A549 (cell line): Measurements from ENCODE around the gene PKP4. TPM values are rescaled to one million over a fixed set of nuclear protein-coding genes. Genes with fewer than 3 reads are reported as not detected.

Experiments
- ATAC-seq, 2 experiments: fragments of 200-7000 bp in 1 of 2; fragments of >200 bp in 1 of 2; cut with Nextera tagmentation in 1 of 2; cut with Tn5 transposase in 1 of 2; 3 replicates each; pipeline versions ENCODE4 v1.8.0 to v1.9.1; 2018 to 2020; ENCODE audit warnings: mild to moderate bottlenecking in 1 of 2, moderate library complexity in 1 of 2
- CTCF ChIA-PET: fragments of 300-600 bp; sonication (Branson Sonifier 250); formaldehyde crosslinking; extraction: SDS; loops from one replicate; lab custom pipeline; 2021; ENCODE audit warnings: antibody characterized with exemption, inconsistent platforms; lab: Yijun Ruan, JAX
- POLR2A ChIA-PET: fragments of 350-600 bp; formaldehyde crosslinking; extraction: SDS; loops from one replicate; lab custom pipeline; 2021; ENCODE audit warnings: antibody characterized with exemption, inconsistent platforms; lab: Yijun Ruan, JAX
- DNase-seq, 2 experiments: peaks; one replicate each; pipeline versions ENCODE4 v3.0.0 to v3.0.0-alpha.2; 2011 to 2016; ENCODE audit warnings: low read depth in 1 of 2, low spot score in 1 of 2
- FAIRE-seq: peaks from 2 replicates; lab custom pipeline; 2011; peaks lifted over from hg19 to GRCh38; lab: Jason Lieb, UNC
- H3K27ac ChIP-seq, 2 experiments: fragments of >200 bp; sonication (Bioruptor Twin); formaldehyde crosslinking; 3 replicates each; pipeline ENCODE4 v1.5.1; 2016 to 2017
- H3K4me1 ChIP-seq: fragments of >200 bp; sonication (Bioruptor Twin); formaldehyde crosslinking; 3 replicates; pipeline ENCODE4 v1.6.1; 2016
- H3K4me2 ChIP-seq: fragments of >200 bp; sonication (Bioruptor Twin); formaldehyde crosslinking; 3 replicates; pipeline ENCODE4 v1.6.1; 2016
- H3K4me3 ChIP-seq: fragments of >200 bp; sonication (Bioruptor Twin); formaldehyde crosslinking; 3 replicates; pipeline ENCODE4 v1.5.1; 2016
- H3K9me3 ChIP-seq: fragments of >200 bp; sonication (Bioruptor Twin); formaldehyde crosslinking; 3 replicates; pipeline ENCODE4 v1.6.1; 2016
- CBX8 ChIP-seq: fragments of 200-600 bp; sonication (generic); IDR thresholded peaks from 2 replicates; pipeline ENCODE4 v1.6.1; 2016
- CHD2 ChIP-seq: fragments of 150-350 bp; IDR thresholded peaks from 2 replicates; pipeline ENCODE4 v1.6.1; 2014; ENCODE audit warnings: low read length; ENCODE audit not compliant: partially characterized antibody
- E2F6 ChIP-seq: IDR thresholded peaks from 2 replicates; pipeline ENCODE4 v1.6.1; 2012; ENCODE audit warnings: low read depth, borderline replicate concordance
- EHF ChIP-seq: fragments of 250-450 bp; sonication (Bioruptor Pico); IDR thresholded peaks from 2 replicates; pipeline ENCODE4 v1.5.0; 2020; ENCODE audit warnings: mild to moderate bottlenecking
- EP300 ChIP-seq, 2 experiments: fragments of >200 bp; sonication (Bioruptor Twin); formaldehyde crosslinking; IDR thresholded peaks; 2 replicates in 1 of 2; 3 replicates in 1 of 2; pipeline ENCODE4 v1.6.1; 2016 to 2017
- FOXS1 ChIP-seq: fragments of 250-450 bp; sonication (Bioruptor Pico); IDR thresholded peaks from 2 replicates; pipeline ENCODE4 v1.5.0; 2020; ENCODE audit warnings: mild to moderate bottlenecking, moderate library complexity
- HOXA7 ChIP-seq: fragments of 250-450 bp; sonication (Bioruptor Pico); IDR thresholded peaks from 2 replicates; pipeline ENCODE4 v1.5.0; 2020; ENCODE audit warnings: mild to moderate bottlenecking, moderate library complexity
- HOXB13 ChIP-seq: fragments of 250-450 bp; sonication (Bioruptor Pico); IDR thresholded peaks from 2 replicates; pipeline ENCODE4 v1.5.0; 2020; ENCODE audit warnings: low read depth, mild to moderate bottlenecking, moderate library complexity
- MAFK ChIP-seq: fragments of 450-650 bp; IDR thresholded peaks from 2 replicates; pipeline ENCODE4 v1.6.1; 2014; ENCODE audit not compliant: partially characterized antibody
- MYC ChIP-seq: IDR thresholded peaks from 2 replicates; pipeline ENCODE4 v1.6.1; 2012; ENCODE audit warnings: mild to moderate bottlenecking, inconsistent platforms, low read length, improper control_type of control experiment, borderline replicate concordance
- NPAS2 ChIP-seq: fragments of 250-450 bp; sonication (Bioruptor Pico); IDR thresholded peaks from 2 replicates; pipeline ENCODE4 v1.8.0; 2022; ENCODE audit warnings: mild to moderate bottlenecking, moderate library complexity, borderline replicate concordance
- NR3C1 ChIP-seq: fragments of >200 bp; sonication (Bioruptor Twin); formaldehyde crosslinking; IDR thresholded peaks from 3 replicates; pipeline ENCODE4 v1.6.1; 2017
- PHF8 ChIP-seq: fragments of 200-600 bp; sonication (generic); IDR thresholded peaks from 2 replicates; pipeline ENCODE4 v1.6.1; 2016; ENCODE audit warnings: low read depth, mild to moderate bottlenecking, antibody characterized with exemption, moderate library complexity, borderline replicate concordance
- POLR2A ChIP-seq: IDR thresholded peaks from 2 replicates; pipeline ENCODE4 v1.6.1; 2012; ENCODE audit warnings: mild to moderate bottlenecking, low read length
- RAD21 ChIP-seq, 2 experiments: fragments of >200 bp in 1 of 2; sonication (Bioruptor Twin) in 1 of 2; formaldehyde crosslinking in 1 of 2; IDR thresholded peaks in 1 of 2; conservative IDR thresholded peaks in 1 of 2; 2 replicates in 1 of 2; 3 replicates in 1 of 2; pipeline ENCODE4 v1.6.1; 2012 to 2018; ENCODE audit warnings: inconsistent platforms in 1 of 2
- RARB ChIP-seq: fragments of 250-450 bp; sonication (Bioruptor Pico); IDR thresholded peaks from 2 replicates; pipeline ENCODE4 v1.8.0; 2021; ENCODE audit warnings: mild to moderate bottlenecking, moderate library complexity
- RCOR1 ChIP-seq: fragments of 150-350 bp; IDR thresholded peaks from 2 replicates; pipeline ENCODE4 v1.6.1; 2014; ENCODE audit warnings: antibody characterized with exemption, low read length, low read depth
- RFX5 ChIP-seq: fragments of 450-650 bp; IDR thresholded peaks from 2 replicates; pipeline ENCODE4 v1.7.1; 2014; ENCODE audit warnings: antibody characterized with exemption, mild to moderate bottlenecking, moderate library complexity
- RNF2 ChIP-seq: fragments of 200-600 bp; sonication (generic); IDR thresholded peaks from 2 replicates; pipeline ENCODE4 v1.6.1; 2016; ENCODE audit warnings: low read depth, mild to moderate bottlenecking, antibody characterized with exemption, moderate library complexity, borderline replicate concordance
- TP53 ChIP-seq: fragments of 250-450 bp; sonication (Bioruptor Pico); IDR thresholded peaks from 2 replicates; pipeline ENCODE4 v1.5.0; 2021; ENCODE audit warnings: mild to moderate bottlenecking, moderate library complexity
- ZNF302 ChIP-seq: fragments of 250-450 bp; sonication (Bioruptor Pico); IDR thresholded peaks from 2 replicates; pipeline ENCODE4 v1.9.0; 2021; ENCODE audit warnings: inconsistent platforms, mild to moderate bottlenecking, moderate library complexity
- WGBS: methylation state at CpG from one replicate; pipeline ENCODE4 v1.1.6; 2017; ENCODE audit errors: missing lambda C conversion rate; 5-methylcytosine and 5-hydroxymethylcytosine counted together
- polyA plus RNA-seq, 4 experiments: library from polyadenylated mRNA; depleted of rRNA in 3 of 4; stranded (reverse); fragments of >200 nt; fragmentation: RNase III in 1 of 4; extraction: RNeasy Plus Mini Kit Qiagen cat#74134 plus additional on column Dnase treatment in 1 of 4; gene quantifications; 2 replicates in 3 of 4; 3 replicates in 1 of 4; pipeline ENCODE4 v1.2.3, GENCODE V29; 2011 to 2017
- TF ChIP-seq, protein P1 (sequence below): fragments of >200 bp; sonication (Bioruptor Twin); formaldehyde crosslinking; IDR thresholded peaks from 3 replicates; pipeline ENCODE4 v1.6.1; 2016
- TF ChIP-seq, protein P2 (sequence below): IDR thresholded peaks from 2 replicates; pipeline ENCODE4 v1.6.1; 2012

The PKP4 gene
- polyA plus RNA-seq, 2 of the 4 experiments (the other 2 are of a cell fraction), result 27.0 to 56.6 TPM

DNA sequence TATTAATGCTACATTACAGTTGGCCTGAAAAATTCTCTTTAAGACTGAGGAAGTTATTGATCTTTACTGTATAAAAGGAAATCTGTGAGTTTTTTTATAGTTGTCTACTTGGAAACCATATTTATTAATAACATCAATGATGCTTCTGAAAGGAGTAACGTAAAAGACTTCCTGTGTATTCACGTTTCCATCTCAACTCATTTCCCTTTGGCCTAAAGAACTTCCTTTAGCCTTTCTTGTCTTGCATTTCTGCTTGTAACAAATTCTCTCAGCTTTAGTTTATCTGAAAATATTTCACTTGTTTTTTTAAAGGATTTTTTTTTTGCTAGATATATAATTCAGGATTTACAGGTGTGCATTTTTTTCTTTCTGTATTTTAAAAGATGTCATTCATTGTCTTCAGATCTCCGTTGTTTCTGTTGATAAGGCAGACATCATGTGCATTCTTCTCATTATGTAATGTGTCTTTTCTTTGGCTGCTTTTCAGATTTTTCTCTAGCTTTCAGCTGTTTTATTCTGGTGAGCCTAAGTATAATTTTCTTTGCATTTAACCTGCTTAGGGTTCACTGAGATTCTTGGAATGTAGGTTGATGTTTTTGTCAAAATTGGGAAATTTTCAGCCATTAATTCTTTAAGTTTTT is 179.3 kb downstream of the PKP4 start:
- no peaks in the 10 kb centered on the region for H3K4me1 ChIP-seq
- ATAC-seq (no peak), FAIRE-seq (no peak)
- H3K9me3 ChIP-seq, result no peaks in the 10 kb centered on the region
- 92% methylated on average over 3 of the region's 3 CpGs for WGBS
- H3K4me2 ChIP-seq, result no peak overlapping the region
- H3K4me3 ChIP-seq, result no peak overlapping the region
- TF ChIP-seq HOXA7 (CRISPR knock-in tag) (no peak), NR3C1 (no peak), RFX5 (no peak), PHF8 (no peak), EHF (CRISPR knock-in tag) (no peak), ZNF302 (CRISPR knock-in tag) (no peak), MAFK (no peak), RNF2 (no peak), HOXB13 (CRISPR knock-in tag) (no peak), RARB (no peak), EP300 (IDR thresholded peaks at IDR 0.05) (no peak)
- TF ChIP-seq, protein P1, sequence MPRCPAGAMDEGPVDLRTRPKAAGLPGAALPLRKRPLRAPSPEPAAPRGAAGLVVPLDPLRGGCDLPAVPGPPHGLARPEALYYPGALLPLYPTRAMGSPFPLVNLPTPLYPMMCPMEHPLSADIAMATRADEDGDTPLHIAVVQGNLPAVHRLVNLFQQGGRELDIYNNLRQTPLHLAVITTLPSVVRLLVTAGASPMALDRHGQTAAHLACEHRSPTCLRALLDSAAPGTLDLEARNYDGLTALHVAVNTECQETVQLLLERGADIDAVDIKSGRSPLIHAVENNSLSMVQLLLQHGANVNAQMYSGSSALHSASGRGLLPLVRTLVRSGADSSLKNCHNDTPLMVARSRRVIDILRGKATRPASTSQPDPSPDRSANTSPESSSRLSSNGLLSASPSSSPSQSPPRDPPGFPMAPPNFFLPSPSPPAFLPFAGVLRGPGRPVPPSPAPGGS, result no peak
- TF ChIP-seq, all 56 proteins: peak for 0
- H3K27ac ChIP-seq, result no peak overlapping the region
- ChIA-PET POLR2A (no interaction called here), CTCF (interaction anchor here (0.8 to 1.1 kb wide), 2 partner anchors 12 to 20 kb away, joined by 3 read pairs; no protein-coding TSS in a partner anchor)
- DNase-seq, result no peak

- CTCF ChIA-PET, result interaction anchor here (0.7 kb wide), 1 partner anchor 29 kb away, joined by 4 read pairs; no protein-coding TSS in a partner anchor
- WGBS, result 92% methylated on average over 7 of the region's 7 CpGs
Observed at GRCh38 chr2:158637357-158637756, 180.6 kb downstream of the PKP4 start.

More at GRCh38 chr2:158637357-158637756, 180.6 kb downstream of the PKP4 start:
- ATAC-seq (no peak), DNase-seq (no peak), FAIRE-seq (no peak)
- no peak overlapping the region for H3K4me2 ChIP-seq
- H3K9me3 ChIP-seq, result no peaks in the 10 kb centered on the region
- POLR2A ChIA-PET, result no interaction called here
- H3K4me3 ChIP-seq, result no peak overlapping the region
- no peaks in the 10 kb centered on the region for H3K4me1 ChIP-seq
- H3K27ac ChIP-seq, result no peak overlapping the region
- TF ChIP-seq CBX8, result no peak
- TF ChIP-seq EHF (CRISPR knock-in tag), result no peak
- TF ChIP-seq RAD21 (conservative IDR thresholded peaks at IDR 0.05 in 1 of 2, IDR thresholded peaks at IDR 0.05 in 1 of 2), result no peak
- no peak for TF ChIP-seq TP53 (CRISPR knock-in tag)
- TF ChIP-seq, protein P2, sequence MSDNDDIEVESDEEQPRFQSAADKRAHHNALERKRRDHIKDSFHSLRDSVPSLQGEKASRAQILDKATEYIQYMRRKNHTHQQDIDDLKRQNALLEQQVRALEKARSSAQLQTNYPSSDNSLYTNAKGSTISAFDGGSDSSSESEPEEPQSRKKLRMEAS, result no peak
- no peak for TF ChIP-seq NR3C1
- TF ChIP-seq NPAS2 (CRISPR knock-in tag), result no peak
- TF ChIP-seq RCOR1, result no peak
- no peak for TF ChIP-seq MYC
- no peak for TF ChIP-seq HOXB13 (CRISPR knock-in tag)
- no peak for TF ChIP-seq FOXS1
- TF ChIP-seq POLR2A, result no peak
- no peak for TF ChIP-seq CHD2
- no peak for TF ChIP-seq MAFK
- TF ChIP-seq PHF8, result no peak
- TF ChIP-seq, protein P1, result no peak
- no peak for TF ChIP-seq E2F6
- TF ChIP-seq EP300 (IDR thresholded peaks at IDR 0.05), result no peak
